ENCODE results near the gene CRACR2A. TPM values are rescaled to one million over a fixed set of nuclear protein-coding genes. Genes with fewer than 3 reads are reported as not detected.

CRACR2A gene
- total RNA-seq, 1 donor: 16.3 TPM

GRCh38 chr12:3743803-3744202 is 9.1 kb downstream of the CRACR2A start:
- no peaks in the 10 kb centered on the region for H3K9me3 ChIP-seq (ENCODE audit: low read depth, low read length)
- H4K20me1 ChIP-seq (ENCODE audit: insufficient read depth, low read length): peaks cover 2% of the 10 kb centered on the region
- H3K27me3 ChIP-seq (ENCODE audit: insufficient read depth, low read length): no peaks in the 10 kb centered on the region
- no peaks in the 10 kb centered on the region for H3K36me3 ChIP-seq (ENCODE audit: insufficient read depth, low read length)
- H3K4me2 ChIP-seq (ENCODE audit: insufficient read depth, low read length): no peak overlapping the region
- H3K4me3 ChIP-seq (ENCODE audit: insufficient read depth, low read length): no peak overlapping the region
- peaks cover 14% of the 10 kb centered on the region for H3K4me1 ChIP-seq (ENCODE audit: insufficient read depth, low read length)
- peaks cover 11% of the 10 kb centered on the region for H3K79me2 ChIP-seq (ENCODE audit: insufficient read depth, low read length)
- TF ChIP-seq, protein P1, sequence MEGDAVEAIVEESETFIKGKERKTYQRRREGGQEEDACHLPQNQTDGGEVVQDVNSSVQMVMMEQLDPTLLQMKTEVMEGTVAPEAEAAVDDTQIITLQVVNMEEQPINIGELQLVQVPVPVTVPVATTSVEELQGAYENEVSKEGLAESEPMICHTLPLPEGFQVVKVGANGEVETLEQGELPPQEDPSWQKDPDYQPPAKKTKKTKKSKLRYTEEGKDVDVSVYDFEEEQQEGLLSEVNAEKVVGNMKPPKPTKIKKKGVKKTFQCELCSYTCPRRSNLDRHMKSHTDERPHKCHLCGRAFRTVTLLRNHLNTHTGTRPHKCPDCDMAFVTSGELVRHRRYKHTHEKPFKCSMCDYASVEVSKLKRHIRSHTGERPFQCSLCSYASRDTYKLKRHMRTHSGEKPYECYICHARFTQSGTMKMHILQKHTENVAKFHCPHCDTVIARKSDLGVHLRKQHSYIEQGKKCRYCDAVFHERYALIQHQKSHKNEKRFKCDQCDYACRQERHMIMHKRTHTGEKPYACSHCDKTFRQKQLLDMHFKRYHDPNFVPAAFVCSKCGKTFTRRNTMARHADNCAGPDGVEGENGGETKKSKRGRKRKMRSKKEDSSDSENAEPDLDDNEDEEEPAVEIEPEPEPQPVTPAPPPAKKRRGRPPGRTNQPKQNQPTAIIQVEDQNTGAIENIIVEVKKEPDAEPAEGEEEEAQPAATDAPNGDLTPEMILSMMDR (IDR thresholded peaks at IDR 0.05; ENCODE audit: extremely low read depth, low read depth, low read length): no peak
- H2AFZ ChIP-seq (ENCODE audit: low read length): peak overlapping the region; percentile 20
- DNase-seq (ENCODE audit: insufficient read length, low spot score, missing footprints): peak; percentile 61
- no peak overlapping the region for H3K27ac ChIP-seq (ENCODE audit: low read depth, low read length)

GRCh38 chr12:3741882-3742672 is 10.8 kb downstream of the CRACR2A start:
- Histone ChIP-seq H3K27me3 (ENCODE audit: insufficient read depth, low read length) (no peaks in the 10 kb centered on the region), H3K4me2 (ENCODE audit: insufficient read depth, low read length) (no peak overlapping the region), H3K36me3 (ENCODE audit: insufficient read depth, low read length) (no peaks in the 10 kb centered on the region), H3K4me3 (ENCODE audit: insufficient read depth, low read length) (no peak overlapping the region), H3K79me2 (ENCODE audit: insufficient read depth, low read length) (peaks cover 5% of the 10 kb centered on the region), H2AFZ (ENCODE audit: low read length) (no peak overlapping the region), H3K27ac (ENCODE audit: low read depth, low read length) (no peak overlapping the region), H3K4me1 (ENCODE audit: insufficient read depth, low read length) (peaks cover 14% of the 10 kb centered on the region), H4K20me1 (ENCODE audit: insufficient read depth, low read length) (no peaks in the 10 kb centered on the region), H3K9me3 (ENCODE audit: low read depth, low read length) (no peaks in the 10 kb centered on the region)
- no peak for DNase-seq (ENCODE audit: insufficient read length, low spot score, missing footprints)
- TF ChIP-seq, protein P1 (IDR thresholded peaks at IDR 0.05; ENCODE audit: extremely low read depth, low read depth, low read length): no peak

DNA sequence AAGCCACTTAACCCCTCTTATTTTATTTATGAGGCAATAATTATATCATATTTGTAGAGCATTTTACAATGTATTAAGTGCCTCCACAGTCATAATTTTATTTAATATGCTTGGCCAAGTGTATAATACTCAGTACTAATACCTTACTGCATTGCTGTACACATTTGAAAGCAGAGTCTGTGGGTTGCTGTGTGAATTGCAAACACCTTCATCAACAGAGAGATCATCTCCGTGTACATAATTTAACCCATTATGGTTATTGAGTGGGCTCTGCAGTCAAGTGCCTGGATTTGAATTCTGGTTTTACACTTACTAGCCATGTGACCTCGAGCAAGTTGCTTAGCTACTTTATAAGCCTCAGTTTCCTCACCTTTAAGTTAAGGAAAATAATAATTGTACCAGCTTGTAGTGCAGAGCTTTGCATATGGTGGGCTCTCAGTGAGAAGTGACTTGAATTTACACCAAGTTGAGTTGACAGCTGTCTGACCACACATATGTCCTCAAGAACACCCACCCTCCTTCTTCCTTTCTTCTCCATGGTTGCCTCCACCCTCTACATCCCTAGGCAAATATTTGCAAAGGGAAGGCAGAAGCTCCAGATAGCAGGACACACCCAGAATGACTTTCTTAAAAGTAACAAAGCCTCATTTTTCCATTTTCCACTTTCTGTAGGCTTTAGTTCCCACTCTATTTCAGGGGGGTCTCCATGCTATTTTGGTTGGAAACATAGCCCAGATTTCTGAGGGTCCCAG is 12.3 kb downstream of the CRACR2A start:
- no peak overlapping the region for H2AFZ ChIP-seq (ENCODE audit: low read length)

More for the DNA sequence above, 12.3 kb downstream of the CRACR2A start:
- Histone ChIP-seq H3K4me1 (ENCODE audit: insufficient read depth, low read length) (peaks cover 14% of the 10 kb centered on the region), H3K27ac (ENCODE audit: low read depth, low read length) (no peak overlapping the region), H3K79me2 (ENCODE audit: insufficient read depth, low read length) (no peaks in the 10 kb centered on the region), H4K20me1 (ENCODE audit: insufficient read depth, low read length) (no peaks in the 10 kb centered on the region), H3K36me3 (ENCODE audit: insufficient read depth, low read length) (no peaks in the 10 kb centered on the region), H3K4me2 (ENCODE audit: insufficient read depth, low read length) (no peak overlapping the region), H3K4me3 (ENCODE audit: insufficient read depth, low read length) (no peak overlapping the region), H3K27me3 (ENCODE audit: insufficient read depth, low read length) (no peaks in the 10 kb centered on the region), H3K9me3 (ENCODE audit: low read depth, low read length) (no peaks in the 10 kb centered on the region)
- DNase-seq (ENCODE audit: insufficient read length, low spot score, missing footprints): peak; percentile 41
- TF ChIP-seq, protein P1 (IDR thresholded peaks at IDR 0.05; ENCODE audit: extremely low read depth, low read depth, low read length): no peak
